ENCODE results near the gene THRB.

The THRB gene

GRCh38 chr3:24464389-24464788 lies 30.3 kb downstream of the THRB start:
- no peaks in the 10 kb centered on the region for H3K4me1 Mint-ChIP-seq (ENCODE audit: low read depth)
- no peaks in the 10 kb centered on the region for H3K9me3 Mint-ChIP-seq
- no peak for DNase-seq (ENCODE audit: low spot score)
- no peak overlapping the region for H3K27ac Mint-ChIP-seq
- H3K4me3 Mint-ChIP-seq: no peak overlapping the region
- no peaks in the 10 kb centered on the region for H3K36me3 Mint-ChIP-seq (ENCODE audit: low read depth)
- no peaks in the 10 kb centered on the region for H3K27me3 Mint-ChIP-seq (ENCODE audit: low read depth)

- Mint-ChIP-seq H3K4me1 (ENCODE audit: low read depth) (no peaks in the 10 kb centered on the region), H3K36me3 (ENCODE audit: low read depth) (no peaks in the 10 kb centered on the region), H3K9me3 (no peaks in the 10 kb centered on the region), H3K27me3 (ENCODE audit: low read depth) (no peaks in the 10 kb centered on the region), H3K4me3 (no peak overlapping the region), H3K27ac (no peak overlapping the region)
- DNase-seq (ENCODE audit: low spot score): no peak
These were observed 31.9 kb downstream of the THRB start for GRCh38 chr3:24462737-24463136.

GRCh38 chr3:24460974-24461373 lies 33.7 kb downstream of the THRB start:
- Mint-ChIP-seq H3K27me3 (ENCODE audit: low read depth) (no peaks in the 10 kb centered on the region), H3K27ac (no peak overlapping the region), H3K9me3 (no peaks in the 10 kb centered on the region), H3K36me3 (ENCODE audit: low read depth) (no peaks in the 10 kb centered on the region), H3K4me1 (ENCODE audit: low read depth) (no peaks in the 10 kb centered on the region), H3K4me3 (no peak overlapping the region)
- no peak for DNase-seq (ENCODE audit: low spot score)

GRCh38 chr3:24457719-24458118 lies 36.9 kb downstream of the THRB start:
- Mint-ChIP-seq H3K36me3 (ENCODE audit: low read depth) (no peaks in the 10 kb centered on the region), H3K4me1 (ENCODE audit: low read depth) (no peaks in the 10 kb centered on the region), H3K27ac (no peak overlapping the region), H3K9me3 (no peaks in the 10 kb centered on the region), H3K4me3 (no peak overlapping the region), H3K27me3 (ENCODE audit: low read depth) (no peaks in the 10 kb centered on the region)
- no peak for DNase-seq (ENCODE audit: low spot score)

GRCh38 chr3:24454856-24455255 lies 39.8 kb downstream of the THRB start:
- H3K27me3 Mint-ChIP-seq (ENCODE audit: low read depth): no peaks in the 10 kb centered on the region
- no peaks in the 10 kb centered on the region for H3K4me1 Mint-ChIP-seq (ENCODE audit: low read depth)
- H3K9me3 Mint-ChIP-seq: no peaks in the 10 kb centered on the region
- H3K4me3 Mint-ChIP-seq: no peak overlapping the region
- no peak for DNase-seq (ENCODE audit: low spot score)
- no peaks in the 10 kb centered on the region for H3K36me3 Mint-ChIP-seq (ENCODE audit: low read depth)
- H3K27ac Mint-ChIP-seq: no peak overlapping the region

- Mint-ChIP-seq H3K36me3 (ENCODE audit: low read depth) (no peaks in the 10 kb centered on the region), H3K27ac (no peak overlapping the region), H3K9me3 (no peaks in the 10 kb centered on the region), H3K27me3 (ENCODE audit: low read depth) (no peaks in the 10 kb centered on the region), H3K4me3 (no peak overlapping the region), H3K4me1 (ENCODE audit: low read depth) (no peaks in the 10 kb centered on the region)
- DNase-seq (ENCODE audit: low spot score): no peak
These were observed 40.3 kb downstream of the THRB start for GRCh38 chr3:24454393-24454792.

GRCh38 chr3:24451461-24452099 lies 43.1 kb downstream of the THRB start:
- H3K27ac Mint-ChIP-seq: no peak overlapping the region
- H3K9me3 Mint-ChIP-seq: no peaks in the 10 kb centered on the region
- no peak overlapping the region for H3K4me3 Mint-ChIP-seq
- H3K4me1 Mint-ChIP-seq (ENCODE audit: low read depth): no peaks in the 10 kb centered on the region
- H3K36me3 Mint-ChIP-seq (ENCODE audit: low read depth): no peaks in the 10 kb centered on the region
- no peaks in the 10 kb centered on the region for H3K27me3 Mint-ChIP-seq (ENCODE audit: low read depth)
- DNase-seq (ENCODE audit: low spot score): no peak

GRCh38 chr3:24450160-24450907 lies 44.3 kb downstream of the THRB start:
- DNase-seq (ENCODE audit: low spot score): no peak
- Mint-ChIP-seq H3K36me3 (ENCODE audit: low read depth) (no peaks in the 10 kb centered on the region), H3K27me3 (ENCODE audit: low read depth) (no peaks in the 10 kb centered on the region), H3K9me3 (no peaks in the 10 kb centered on the region), H3K4me3 (no peak overlapping the region), H3K27ac (no peak overlapping the region), H3K4me1 (ENCODE audit: low read depth) (no peaks in the 10 kb centered on the region)

- Mint-ChIP-seq H3K27ac (no peak overlapping the region), H3K27me3 (ENCODE audit: low read depth) (no peaks in the 10 kb centered on the region), H3K36me3 (ENCODE audit: low read depth) (no peaks in the 10 kb centered on the region), H3K4me3 (no peak overlapping the region), H3K9me3 (no peaks in the 10 kb centered on the region), H3K4me1 (ENCODE audit: low read depth) (no peaks in the 10 kb centered on the region)
- no peak for DNase-seq (ENCODE audit: low spot score)
These were observed 46.8 kb downstream of the THRB start for GRCh38 chr3:24447836-24448235.

GRCh38 chr3:24446032-24446431 lies 48.6 kb downstream of the THRB start:
- no peak overlapping the region for H3K27ac Mint-ChIP-seq
- H3K4me3 Mint-ChIP-seq: no peak overlapping the region
- H3K4me1 Mint-ChIP-seq (ENCODE audit: low read depth): no peaks in the 10 kb centered on the region
- H3K27me3 Mint-ChIP-seq (ENCODE audit: low read depth): no peaks in the 10 kb centered on the region
- no peak for DNase-seq (ENCODE audit: low spot score)
- no peaks in the 10 kb centered on the region for H3K36me3 Mint-ChIP-seq (ENCODE audit: low read depth)
- H3K9me3 Mint-ChIP-seq: no peaks in the 10 kb centered on the region

GRCh38 chr3:24443476-24443875 lies 51.2 kb downstream of the THRB start:
- Mint-ChIP-seq H3K4me3 (no peak overlapping the region), H3K9me3 (no peaks in the 10 kb centered on the region), H3K27me3 (ENCODE audit: low read depth) (no peaks in the 10 kb centered on the region), H3K36me3 (ENCODE audit: low read depth) (no peaks in the 10 kb centered on the region), H3K4me1 (ENCODE audit: low read depth) (no peaks in the 10 kb centered on the region), H3K27ac (no peak overlapping the region)
- DNase-seq (ENCODE audit: low spot score): no peak

- no peaks in the 10 kb centered on the region for H3K9me3 Mint-ChIP-seq
- DNase-seq (ENCODE audit: low spot score): no peak
- H3K4me1 Mint-ChIP-seq (ENCODE audit: low read depth): no peaks in the 10 kb centered on the region
- no peak overlapping the region for H3K4me3 Mint-ChIP-seq
- H3K27me3 Mint-ChIP-seq (ENCODE audit: low read depth): no peaks in the 10 kb centered on the region
- H3K36me3 Mint-ChIP-seq (ENCODE audit: low read depth): no peaks in the 10 kb centered on the region
- no peak overlapping the region for H3K27ac Mint-ChIP-seq
These were observed 53.7 kb downstream of the THRB start for GRCh38 chr3:24440760-24441464.

- Mint-ChIP-seq H3K36me3 (ENCODE audit: low read depth) (no peaks in the 10 kb centered on the region), H3K4me3 (no peak overlapping the region), H3K27me3 (ENCODE audit: low read depth) (no peaks in the 10 kb centered on the region), H3K27ac (no peak overlapping the region), H3K9me3 (no peaks in the 10 kb centered on the region), H3K4me1 (ENCODE audit: low read depth) (no peaks in the 10 kb centered on the region)
- no peak for DNase-seq (ENCODE audit: low spot score)
These were observed 55.6 kb downstream of the THRB start for GRCh38 chr3:24439021-24439420.

- Mint-ChIP-seq H3K36me3 (ENCODE audit: low read depth) (no peaks in the 10 kb centered on the region), H3K4me1 (ENCODE audit: low read depth) (no peaks in the 10 kb centered on the region), H3K27ac (no peak overlapping the region), H3K4me3 (no peak overlapping the region), H3K9me3 (no peaks in the 10 kb centered on the region), H3K27me3 (ENCODE audit: low read depth) (no peaks in the 10 kb centered on the region)
- no peak for DNase-seq (ENCODE audit: low spot score)
These were observed 57.3 kb downstream of the THRB start for GRCh38 chr3:24437326-24437725.
